CD14-positive monocyte (primary cell): ENCODE measurements around the gene ADCY1. TPM values are rescaled to one million over a fixed set of nuclear protein-coding genes. Genes with fewer than 3 reads are reported as not detected.
A peak's percentile ranks its signal among the peaks of the same experiment; 100 is the strongest.

Experiments used
- DNase-seq, 3 donors: peaks; one replicate each; pipeline ENCODE4 v3.0.0-alpha.2; 2011 to 2022
- H2AFZ ChIP-seq: 2 replicates; pipeline ENCODE4 v1.6.0; 2012; ENCODE audit warnings: mild to moderate bottlenecking, low read depth, low read length, inconsistent platforms; ENCODE audit not compliant: insufficient read depth, poor library complexity, severe bottlenecking
- H3K27ac ChIP-seq, 2 donors: 1 replicate in 1 of 2; 2 replicates in 1 of 2; pipeline ENCODE4 v1.5.1; 2012 to 2013; ENCODE audit warnings: low read length in 2 of 2, control low read depth in 1 of 2, inconsistent platforms in 1 of 2, low read depth in 1 of 2, mild to moderate bottlenecking in 1 of 2
- H3K27me3 ChIP-seq, 2 donors: one replicate each; pipeline versions ENCODE4 v1.6.0 to v1.6.1; 2011 to 2013; ENCODE audit warnings: low read length in 2 of 2; ENCODE audit not compliant: control insufficient read depth in 2 of 2, insufficient read depth in 2 of 2
- H3K36me3 ChIP-seq, 2 donors: replicated peaks in 1 of 2; 1 replicate in 1 of 2; 2 replicates in 1 of 2; pipeline versions ENCODE4 v1.5.1 to v1.6.1; 2012 to 2013; ENCODE audit warnings: low read length in 2 of 2, control low read depth in 1 of 2, inconsistent platforms in 1 of 2, mild to moderate bottlenecking in 1 of 2; ENCODE audit not compliant: insufficient read depth in 2 of 2, control insufficient read depth in 1 of 2
- H3K4me1 ChIP-seq, 2 donors: 1 replicate in 1 of 2; 2 replicates in 1 of 2; pipeline versions ENCODE4 v1.5.1 to v1.6.1; 2012 to 2013; ENCODE audit warnings: low read length in 2 of 2, control low read depth in 1 of 2, inconsistent platforms in 1 of 2, mild to moderate bottlenecking in 1 of 2, moderate library complexity in 1 of 2; ENCODE audit not compliant: insufficient read depth in 2 of 2, control insufficient read depth in 1 of 2
- H3K4me2 ChIP-seq: replicated peaks from 2 replicates; pipeline ENCODE3; 2012; ENCODE audit warnings: low read length, moderate library complexity, mild to moderate bottlenecking; ENCODE audit not compliant: poor library complexity, severe bottlenecking; ENCODE audit errors: extremely low read depth
- H3K4me3 ChIP-seq, 3 experiments: fragments of 200-600 bp in 1 of 3; sonication (generic) in 1 of 3; replicated peaks in 1 of 3; 1 replicate in 2 of 3; 2 replicates in 1 of 3; pipeline ENCODE4 v1.5.1; 2011 to 2013; ENCODE audit warnings: low read length in 3 of 3, mild to moderate bottlenecking in 3 of 3, control low read depth in 2 of 3, low read depth in 2 of 3, inconsistent platforms in 1 of 3, moderate library complexity in 1 of 3
- H3K79me2 ChIP-seq: 2 replicates; pipeline ENCODE4 v1.6.0; 2012; ENCODE audit warnings: mild to moderate bottlenecking, control low read depth, inconsistent platforms, low read length, moderate library complexity; ENCODE audit not compliant: insufficient read depth
- H3K9ac ChIP-seq: 2 replicates; pipeline ENCODE4 v1.6.0; 2017; ENCODE audit warnings: low read length, mild to moderate bottlenecking; ENCODE audit not compliant: insufficient read depth, poor library complexity, severe bottlenecking
- H3K9me3 ChIP-seq, 2 donors: replicated peaks in 1 of 2; 1 replicate in 1 of 2; 2 replicates in 1 of 2; pipeline versions ENCODE4 v1.5.1 to v1.6.1; 2012 to 2013; ENCODE audit warnings: low read length in 2 of 2, control low read depth in 1 of 2; ENCODE audit not compliant: control insufficient read depth in 1 of 2, insufficient read depth in 1 of 2
- H4K20me1 ChIP-seq: 2 replicates; pipeline ENCODE4 v1.6.0; 2012; ENCODE audit warnings: mild to moderate bottlenecking, low read length, control low read depth, moderate library complexity; ENCODE audit not compliant: insufficient read depth
- H3K27ac Mint-ChIP-seq, 7 donors: one replicate each; pipeline ENCODE4 v1.8.0; 2020; ENCODE audit warnings: mild to moderate bottlenecking in 7 of 7, mixed read lengths in 7 of 7, moderate library complexity in 6 of 7, inconsistent platforms in 2 of 7
- H3K27me3 Mint-ChIP-seq, 3 donors: one replicate each; pipeline ENCODE4 v1.8.0; 2021 to 2022; ENCODE audit warnings: low read depth in 3 of 3, mild to moderate bottlenecking in 3 of 3, mixed read lengths in 3 of 3, moderate library complexity in 3 of 3, inconsistent platforms in 1 of 3
- H3K36me3 Mint-ChIP-seq, 2 donors: one replicate each; pipeline ENCODE4 v1.8.0; 2020; ENCODE audit warnings: mixed read lengths in 2 of 2, inconsistent platforms in 1 of 2, mild to moderate bottlenecking in 1 of 2
- H3K4me1 Mint-ChIP-seq: one replicate; pipeline ENCODE4 v1.8.0; 2020; ENCODE audit warnings: mild to moderate bottlenecking, mixed read lengths
- H3K4me3 Mint-ChIP-seq, 2 donors: one replicate each; pipeline ENCODE4 v1.8.0; 2020; ENCODE audit warnings: mild to moderate bottlenecking in 2 of 2, mixed read lengths in 2 of 2, moderate library complexity in 1 of 2
- H3K9me3 Mint-ChIP-seq, 7 donors: one replicate each; pipeline ENCODE4 v1.8.0; 2020 to 2022; ENCODE audit warnings: mixed read lengths in 7 of 7, mild to moderate bottlenecking in 6 of 7, moderate library complexity in 6 of 7, inconsistent platforms in 2 of 7
- CTCF ChIP-seq: fragments of 200-600 bp; IDR thresholded peaks from one replicate; pipeline ENCODE4 v1.8.0; 2022; ENCODE audit warnings: antibody characterized with exemption, mild to moderate bottlenecking
- WGBS: methylation state at CpG from one replicate; pipeline ENCODE4 v1.1.5; 2013; ENCODE audit warnings: missing lambda C conversion rate; ENCODE audit not compliant: insufficient coverage; 5-methylcytosine and 5-hydroxymethylcytosine counted together
- intact Hi-C, 2 donors: fragments of 100-400 bp; cut with micrococcal nuclease; formaldehyde crosslinking; loops; one replicate each; pipeline versions ENCODE4 v1.15.0 to v1.15.1; 2023
- polyA plus RNA-seq, 3 donors: library from polyadenylated mRNA; depleted of rRNA in 1 of 3; unstranded in 2 of 3; stranded (reverse) in 1 of 3; fragments of 300-500 nt in 2 of 3; fragments of >200 nt in 1 of 3; fragmentation: Illumina TruSeq in 2 of 3; gene quantifications; 1 replicate in 2 of 3; 2 replicates in 1 of 3; pipeline ENCODE4 v1.2.3, GENCODE V29; 2012 to 2021

The ADCY1 gene
- polyA plus RNA-seq, 3 donors = 0.01 TPM; not detected in 2

GRCh38 chr7:45695249-45695995, 121.3 kb downstream of the ADCY1 start:
- intact Hi-C loops = no loop called here
- no peaks in the 10 kb centered on the region for H3K4me1 ChIP-seq
- Mint-ChIP-seq H3K27me3 (peaks cover under 1 to 3% (median 2%) of the 10 kb centered on the region in 3 donors), H3K4me1 (no peaks in the 10 kb centered on the region), H3K36me3 (no peaks in the 10 kb centered on the region), H3K4me3 (no peak overlapping the region), H3K9me3 (peaks cover 0 to 6% (median 1%) of the 10 kb centered on the region in 7 donors), H3K27ac (no peak overlapping the region)
- no peaks in the 10 kb centered on the region for H4K20me1 ChIP-seq
- no peaks in the 10 kb centered on the region for H3K9me3 ChIP-seq
- H3K4me3 ChIP-seq = no peak overlapping the region
- H3K79me2 ChIP-seq = no peaks in the 10 kb centered on the region
- DNase-seq = no peak
- H3K27ac ChIP-seq = no peak overlapping the region
- no peak overlapping the region for H3K9ac ChIP-seq
- H2AFZ ChIP-seq = no peak overlapping the region
- H3K4me2 ChIP-seq = no peak overlapping the region
- no peaks in the 10 kb centered on the region for H3K36me3 ChIP-seq
- H3K27me3 ChIP-seq = no peaks in the 10 kb centered on the region
- TF ChIP-seq CTCF = no peak
- WGBS = 90% methylated on average over 3 of the region's 5 CpGs

GRCh38 chr7:45696476-45696875, 122.3 kb downstream of the ADCY1 start:
- Mint-ChIP-seq H3K27ac (no peak overlapping the region), H3K36me3 (no peaks in the 10 kb centered on the region), H3K27me3 (peaks cover 2 to 4% (median 2%) of the 10 kb centered on the region in 3 donors), H3K4me1 (no peaks in the 10 kb centered on the region), H3K4me3 (peak overlapping the region in 1 of 2 donors; percentile 10), H3K9me3 (peaks cover 0 to 3% (median 1%) of the 10 kb centered on the region in 7 donors)
- no peaks in the 10 kb centered on the region for H3K4me1 ChIP-seq
- H3K36me3 ChIP-seq = no peaks in the 10 kb centered on the region
- no peaks in the 10 kb centered on the region for H4K20me1 ChIP-seq
- TF ChIP-seq CTCF = no peak
- no peaks in the 10 kb centered on the region for H3K27me3 ChIP-seq
- H3K79me2 ChIP-seq = no peaks in the 10 kb centered on the region
- H3K9me3 ChIP-seq = no peaks in the 10 kb centered on the region
- no peak overlapping the region for H3K4me2 ChIP-seq
- no peak overlapping the region for H3K9ac ChIP-seq
- 83% methylated on average over 1 of the region's 4 CpGs for WGBS
- intact Hi-C loops = no loop called here
- H2AFZ ChIP-seq = no peak overlapping the region
- DNase-seq = no peak
- no peak overlapping the region for H3K27ac ChIP-seq
- no peak overlapping the region for H3K4me3 ChIP-seq
